ENCODE measurements around the gene NREP.

The NREP gene

GRCh38 chr5:111756581-111757354 lies at the start of gene NREP:
Gene NREP, minus strand, starts transcription at chr5:111757194. Its CDS starts 1,422 bp downstream, at chr5:111755772.
- in situ Hi-C loops (cut with HindIII; ENCODE audit: low sequenced_read_pairs) = no loop called here

- in situ Hi-C loops (cut with HindIII; ENCODE audit: low sequenced_read_pairs) = no loop called here
These were observed 49.8 kb upstream of the NREP start for GRCh38 chr5:111806753-111807152.

GRCh38 chr5:111806156-111806555 lies 49.2 kb upstream of the NREP start:
- in situ Hi-C loops (cut with HindIII; ENCODE audit: low sequenced_read_pairs) = no loop called here

- in situ Hi-C loops (cut with HindIII; ENCODE audit: low sequenced_read_pairs) = no loop called here
These were observed 48.1 kb upstream of the NREP start for GRCh38 chr5:111805071-111805470.

GRCh38 chr5:111800351-111800750 lies 43.4 kb upstream of the NREP start:
- in situ Hi-C loops (cut with HindIII; ENCODE audit: low sequenced_read_pairs) = no loop called here

GRCh38 chr5:111795142-111795541 lies 38.1 kb upstream of the NREP start:
- in situ Hi-C loops (cut with HindIII; ENCODE audit: low sequenced_read_pairs) = no loop called here

- in situ Hi-C loops (cut with HindIII; ENCODE audit: low sequenced_read_pairs) = no loop called here
These were observed 35.6 kb upstream of the NREP start for GRCh38 chr5:111792471-111793058.

- in situ Hi-C loops (cut with HindIII; ENCODE audit: low sequenced_read_pairs) = no loop called here
These were observed 33.3 kb upstream of the NREP start for GRCh38 chr5:111790295-111790694.

- in situ Hi-C loops (cut with HindIII; ENCODE audit: low sequenced_read_pairs) = loop anchor here (5.0 kb wide), 1 partner anchor 50 kb away; no protein-coding TSS in a partner anchor
These were observed 30.0 kb upstream of the NREP start for GRCh38 chr5:111787006-111787405.

GRCh38 chr5:111784491-111785181 lies 27.6 kb upstream of the NREP start:
- in situ Hi-C loops (cut with HindIII; ENCODE audit: low sequenced_read_pairs) = loop anchor here (5.0 kb wide), 1 partner anchor 47 kb away; no protein-coding TSS in a partner anchor

- in situ Hi-C loops (cut with HindIII; ENCODE audit: low sequenced_read_pairs) = no loop called here
These were observed 26.5 kb upstream of the NREP start for GRCh38 chr5:111783537-111783936.

GRCh38 chr5:111782216-111782615 lies 25.2 kb upstream of the NREP start:
- in situ Hi-C loops (cut with HindIII; ENCODE audit: low sequenced_read_pairs) = no loop called here

GRCh38 chr5:111781200-111781599 lies 24.2 kb upstream of the NREP start:
- in situ Hi-C loops (cut with HindIII; ENCODE audit: low sequenced_read_pairs) = no loop called here

- in situ Hi-C loops (cut with HindIII; ENCODE audit: low sequenced_read_pairs) = no loop called here
These were observed 22.9 kb upstream of the NREP start for GRCh38 chr5:111779922-111780292.

GRCh38 chr5:111779260-111779921 lies 22.4 kb upstream of the NREP start:
- in situ Hi-C loops (cut with HindIII; ENCODE audit: low sequenced_read_pairs) = no loop called here

GRCh38 chr5:111776913-111777781 lies 20.2 kb upstream of the NREP start:
- in situ Hi-C loops (cut with HindIII; ENCODE audit: low sequenced_read_pairs) = no loop called here

GRCh38 chr5:111775224-111775623 lies 18.2 kb upstream of the NREP start:
- in situ Hi-C loops (cut with HindIII; ENCODE audit: low sequenced_read_pairs) = no loop called here

- in situ Hi-C loops (cut with HindIII; ENCODE audit: low sequenced_read_pairs) = no loop called here
These were observed 17.5 kb upstream of the NREP start for GRCh38 chr5:111774525-111774924.

- in situ Hi-C loops (cut with HindIII; ENCODE audit: low sequenced_read_pairs) = no loop called here
These were observed 15.6 kb upstream of the NREP start for GRCh38 chr5:111772456-111773122.

- in situ Hi-C loops (cut with HindIII; ENCODE audit: low sequenced_read_pairs) = no loop called here
These were observed 12.5 kb upstream of the NREP start for GRCh38 chr5:111769541-111769940.
